ENCODE measurements around the gene ALPK3. TPM values are rescaled to one million over a fixed set of nuclear protein-coding genes. Genes with fewer than 3 reads are reported as not detected.

Gene ALPK3
- total RNA-seq, 4 donors from 2014 or later = 131 to 406 (median 305) TPM

GRCh38 chr15:84846269-84846668 lies 29.1 kb downstream of the ALPK3 start:
- no peak for ATAC-seq
- intact Hi-C loops (cut with DNase I; ENCODE audit: low total_unique reads) = loop anchor here (5.0 kb wide), 1 partner anchor 81 kb away; no protein-coding TSS in a partner anchor
- no peak for DNase-seq
- Histone ChIP-seq H3K9me3 (no peaks in the 10 kb centered on the region), H3K4me1 (peaks cover 30 to 56% of the 10 kb centered on the region in 2 donors), H3K4me3 (no peak overlapping the region), H3K27ac (peak overlapping the region; percentile 94 to 99 (median 96)), H3K27me3 (no peaks in the 10 kb centered on the region), H3K36me3 (peaks cover 0 to 18% of the 10 kb centered on the region in 2 donors)
- no peak for TF ChIP-seq POLR2A (IDR thresholded peaks at IDR 0.05)
- TF ChIP-seq, protein P1, sequence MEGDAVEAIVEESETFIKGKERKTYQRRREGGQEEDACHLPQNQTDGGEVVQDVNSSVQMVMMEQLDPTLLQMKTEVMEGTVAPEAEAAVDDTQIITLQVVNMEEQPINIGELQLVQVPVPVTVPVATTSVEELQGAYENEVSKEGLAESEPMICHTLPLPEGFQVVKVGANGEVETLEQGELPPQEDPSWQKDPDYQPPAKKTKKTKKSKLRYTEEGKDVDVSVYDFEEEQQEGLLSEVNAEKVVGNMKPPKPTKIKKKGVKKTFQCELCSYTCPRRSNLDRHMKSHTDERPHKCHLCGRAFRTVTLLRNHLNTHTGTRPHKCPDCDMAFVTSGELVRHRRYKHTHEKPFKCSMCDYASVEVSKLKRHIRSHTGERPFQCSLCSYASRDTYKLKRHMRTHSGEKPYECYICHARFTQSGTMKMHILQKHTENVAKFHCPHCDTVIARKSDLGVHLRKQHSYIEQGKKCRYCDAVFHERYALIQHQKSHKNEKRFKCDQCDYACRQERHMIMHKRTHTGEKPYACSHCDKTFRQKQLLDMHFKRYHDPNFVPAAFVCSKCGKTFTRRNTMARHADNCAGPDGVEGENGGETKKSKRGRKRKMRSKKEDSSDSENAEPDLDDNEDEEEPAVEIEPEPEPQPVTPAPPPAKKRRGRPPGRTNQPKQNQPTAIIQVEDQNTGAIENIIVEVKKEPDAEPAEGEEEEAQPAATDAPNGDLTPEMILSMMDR (IDR thresholded peaks at IDR 0.05 in 4 of 5, conservative IDR thresholded peaks at IDR 0.05 in 1 of 5) = no peak
- in situ Hi-C loops (cut with MboI; ENCODE audit: low sequenced_read_pairs in 4 of 4) = loop anchor here in 1 of 4 donors (5.0 kb wide), 1 partner anchor 81 kb away; no protein-coding TSS in a partner anchor

DNA sequence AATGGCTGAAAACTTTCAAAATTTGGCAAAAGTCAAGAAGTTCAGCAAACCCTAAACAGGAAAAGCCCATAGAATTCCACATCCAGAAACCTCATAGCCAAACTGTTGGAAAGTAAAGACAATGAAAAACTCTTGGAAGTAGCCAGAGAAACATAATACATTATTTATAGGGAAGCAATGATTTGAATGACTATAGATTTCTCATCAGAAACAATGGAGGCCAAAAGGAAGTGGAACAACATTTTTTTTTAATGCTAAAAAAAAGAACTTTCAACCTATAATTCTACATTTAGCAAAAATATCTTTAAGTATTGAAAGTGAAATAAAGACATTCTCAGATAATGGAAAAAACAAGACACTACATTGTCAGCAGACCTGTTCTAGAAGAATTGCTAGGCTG lies 30.2 kb downstream of the ALPK3 start:
- in situ Hi-C loops (cut with MboI; ENCODE audit: low sequenced_read_pairs in 4 of 4) (loop anchor here in 1 of 4 donors (5.0 kb wide), 1 partner anchor 80 kb away; no protein-coding TSS in a partner anchor), intact Hi-C loops (cut with DNase I; ENCODE audit: low total_unique reads) (loop anchor here (5.0 kb wide), 1 partner anchor 80 kb away; no protein-coding TSS in a partner anchor)
- Histone ChIP-seq H3K4me3 (no peak overlapping the region), H3K36me3 (peaks cover 0 to 23% of the 10 kb centered on the region in 2 donors), H3K27me3 (no peaks in the 10 kb centered on the region), H3K4me1 (peaks cover 20 to 47% of the 10 kb centered on the region in 2 donors), H3K9me3 (no peaks in the 10 kb centered on the region), H3K27ac (peak overlapping the region; percentile 94 to 99 (median 96))
- no peak for TF ChIP-seq POLR2A (IDR thresholded peaks at IDR 0.05)
- TF ChIP-seq, protein P1 (IDR thresholded peaks at IDR 0.05 in 4 of 5, conservative IDR thresholded peaks at IDR 0.05 in 1 of 5) = no peak
- ATAC-seq = no peak
- DNase-seq = no peak

GRCh38 chr15:84852212-84852611 lies 35.1 kb downstream of the ALPK3 start:
- TF ChIP-seq POLR2A (IDR thresholded peaks at IDR 0.05) = no peak
- TF ChIP-seq, protein P1 (IDR thresholded peaks at IDR 0.05 in 4 of 5, conservative IDR thresholded peaks at IDR 0.05 in 1 of 5) = no peak
- peaks cover 39 to 50% of the 10 kb centered on the region in 2 donors for H3K4me1 ChIP-seq
- no peaks in the 10 kb centered on the region for H3K27me3 ChIP-seq
- ATAC-seq (no peak), DNase-seq (no peak)
- H3K27ac ChIP-seq = peak overlapping the region; percentile 76 to 86 (median 80)
- intact Hi-C loops (cut with DNase I; ENCODE audit: low total_unique reads) = no loop called here
- no peaks in the 10 kb centered on the region for H3K9me3 ChIP-seq
- H3K4me3 ChIP-seq = no peak overlapping the region
- H3K36me3 ChIP-seq = peaks cover 0 to 33% of the 10 kb centered on the region in 2 donors
- in situ Hi-C loops (cut with MboI; ENCODE audit: low sequenced_read_pairs in 4 of 4) = no loop called here

GRCh38 chr15:84855136-84855535 lies 38.0 kb downstream of the ALPK3 start:
- H3K36me3 ChIP-seq = peaks cover 0 to 55% of the 10 kb centered on the region in 2 donors
- in situ Hi-C loops (cut with MboI; ENCODE audit: low sequenced_read_pairs in 4 of 4) = no loop called here
- H3K4me3 ChIP-seq = no peak overlapping the region
- no peaks in the 10 kb centered on the region for H3K9me3 ChIP-seq
- H3K27me3 ChIP-seq = no peaks in the 10 kb centered on the region
- TF ChIP-seq, protein P1 (IDR thresholded peaks at IDR 0.05 in 4 of 5, conservative IDR thresholded peaks at IDR 0.05 in 1 of 5) = no peak
- TF ChIP-seq POLR2A (IDR thresholded peaks at IDR 0.05) = no peak
- no peak for DNase-seq
- H3K4me1 ChIP-seq = peaks cover 42 to 45% of the 10 kb centered on the region in 2 donors
- ATAC-seq = peak in 1 of 2 donors; percentile 34
- intact Hi-C loops (cut with DNase I; ENCODE audit: low total_unique reads) = no loop called here
- H3K27ac ChIP-seq = peak overlapping the region; percentile 76 to 86 (median 80)
